Posterior cingulate gyrus (tissue), 11 donors: ENCODE results near the gene TDO2.
A peak's percentile ranks its signal among the peaks of the same experiment; 100 is the strongest.
"Not testable (repeated sequence)": the region's sequence is repeated elsewhere in the genome, so short reads cannot be mapped to it uniquely, and the experiment has no call there.

ENCODE experiments used
- DNase-seq, 10 donors: peaks; one replicate each; pipeline versions ENCODE4 v3.0.0 to v3.0.0-alpha.2; 2020 to 2021; ENCODE audit warnings: mixed read lengths in 3 of 10
- intact Hi-C: fragments of 100-400 bp; cut with DNase I; formaldehyde crosslinking; loops from one replicate; pipeline ENCODE4 v1.15.1; 2023

TDO2 gene

GRCh38 chr4:155903453-155903852, at the start of gene TDO2:
TSS of gene TDO2 (plus strand) at chr4:155903696. CDS start at chr4:155903759, 63 bp downstream.
- DNase-seq = no peak
- intact Hi-C loops = no loop called here

GRCh38 chr4:155854582-155855226, 48.8 kb upstream of the TDO2 start:
- intact Hi-C loops = no loop called here
- DNase-seq = peak in 1 of 10 donors; percentile 10

- no peak for DNase-seq
- intact Hi-C loops = no loop called here
These were observed 47.6 kb upstream of the TDO2 start for GRCh38 chr4:155855897-155856296.

- no peak for DNase-seq
- intact Hi-C loops = no loop called here
These were observed 37.3 kb upstream of the TDO2 start, which contains the start of gene ASIC5 for GRCh38 chr4:155866177-155866576. TSS of gene ASIC5 (minus strand) at chr4:155866277. CDS start at chr4:155866226, 51 bp downstream.

GRCh38 chr4:155875878-155876277, 27.6 kb upstream of the TDO2 start:
- DNase-seq = no peak
- intact Hi-C loops = no loop called here

GRCh38 chr4:155877971-155878370, 25.5 kb upstream of the TDO2 start:
- DNase-seq = no peak
- intact Hi-C loops = no loop called here

GRCh38 chr4:155878611-155879010, 24.9 kb upstream of the TDO2 start:
- DNase-seq = no peak
- intact Hi-C loops = no loop called here

- no peak for DNase-seq
- intact Hi-C loops = no loop called here
These were observed 23.7 kb upstream of the TDO2 start for GRCh38 chr4:155879767-155880166.

GRCh38 chr4:155881555-155881954, 21.9 kb upstream of the TDO2 start:
- DNase-seq = no peak

GRCh38 chr4:155883895-155884294, 19.6 kb upstream of the TDO2 start:
- intact Hi-C loops = no loop called here

More at GRCh38 chr4:155881555-155881954, 21.9 kb upstream of the TDO2 start:
- intact Hi-C loops = no loop called here

GRCh38 chr4:155885666-155886065, 17.8 kb upstream of the TDO2 start:
- DNase-seq = no peak
- intact Hi-C loops = no loop called here

More at GRCh38 chr4:155883895-155884294, 19.6 kb upstream of the TDO2 start:
- no peak for DNase-seq

- intact Hi-C loops = no loop called here
- no peak for DNase-seq
These were observed 16.5 kb upstream of the TDO2 start for GRCh38 chr4:155887045-155887444.

- DNase-seq = no peak
- intact Hi-C loops = no loop called here
These were observed 15.5 kb upstream of the TDO2 start for GRCh38 chr4:155887847-155888570.

GRCh38 chr4:155889031-155889793, 14.3 kb upstream of the TDO2 start:
- no peak for DNase-seq

GRCh38 chr4:155889946-155890345, 13.6 kb upstream of the TDO2 start:
- DNase-seq = no peak
- intact Hi-C loops = no loop called here

More at GRCh38 chr4:155889031-155889793, 14.3 kb upstream of the TDO2 start:
- intact Hi-C loops = no loop called here

- intact Hi-C loops = no loop called here
- no peak for DNase-seq
These were observed 12.4 kb upstream of the TDO2 start for GRCh38 chr4:155891058-155891457.

GRCh38 chr4:155898371-155898770, 5.1 kb upstream of the TDO2 start:
- intact Hi-C loops, DNase-seq: not testable (repeated sequence)

GRCh38 chr4:155899891-155900290, 3.6 kb upstream of the TDO2 start:
- no peak for DNase-seq
- intact Hi-C loops = no loop called here

- DNase-seq = no peak
- intact Hi-C loops = no loop called here
These were observed 3.1 kb upstream of the TDO2 start for GRCh38 chr4:155900381-155900780.

- intact Hi-C loops = no loop called here
These were observed 2.5 kb upstream of the TDO2 start for GRCh38 chr4:155901013-155901412.

GRCh38 chr4:155904331-155904730, 835 bp downstream of the TDO2 start:
- intact Hi-C loops = no loop called here

More at GRCh38 chr4:155901013-155901412, 2.5 kb upstream of the TDO2 start:
- DNase-seq = no peak

More at GRCh38 chr4:155904331-155904730, 835 bp downstream of the TDO2 start:
- no peak for DNase-seq
